Stimulated activated CD4-positive, alpha-beta T cell treated with anti-CD3 and anti-CD28 coated beads, TNF-alpha, amount 100 ng/mL, for 1 hour (primary cell): ENCODE results near the gene TPST1.

ENCODE experiments used
- DNase-seq, 3 donors: peaks; one replicate each; pipeline ENCODE4 v3.0.0-alpha.2; 2020; ENCODE audit warnings: low read depth in 3 of 3, low spot score in 1 of 3

Gene TPST1

GRCh38 chr7:66237906-66238772 is 33.0 kb downstream of the TPST1 start:
- DNase-seq = no peak

- DNase-seq = no peak
These were observed 33.8 kb downstream of the TPST1 start for GRCh38 chr7:66238773-66239466.

- DNase-seq = no peak
These were observed 34.3 kb downstream of the TPST1 start for GRCh38 chr7:66239467-66239856.

- DNase-seq = no peak
These were observed 39.9 kb downstream of the TPST1 start for GRCh38 chr7:66245008-66245407.

- no peak for DNase-seq
These were observed 41.5 kb downstream of the TPST1 start for GRCh38 chr7:66246554-66247171.

GRCh38 chr7:66247380-66248078 is 42.4 kb downstream of the TPST1 start:
- no peak for DNase-seq

- DNase-seq = no peak
These were observed 45.6 kb downstream of the TPST1 start for GRCh38 chr7:66250711-66251110.

GRCh38 chr7:66255534-66256100 is 50.5 kb downstream of the TPST1 start:
- DNase-seq = no peak

GRCh38 chr7:66256281-66256680 is 51.1 kb downstream of the TPST1 start:
- DNase-seq = no peak

- no peak for DNase-seq
These were observed 52.3 kb downstream of the TPST1 start for GRCh38 chr7:66257481-66257880.

- DNase-seq = no peak
These were observed 53.3 kb downstream of the TPST1 start for GRCh38 chr7:66258409-66258808.

- DNase-seq = no peak
These were observed 56.8 kb downstream of the TPST1 start for GRCh38 chr7:66261941-66262340.

GRCh38 chr7:66263936-66264335 is 58.8 kb downstream of the TPST1 start:
- no peak for DNase-seq

GRCh38 chr7:66265566-66265965 is 60.4 kb downstream of the TPST1 start:
- DNase-seq = no peak

GRCh38 chr7:66267249-66267648 is 62.1 kb downstream of the TPST1 start:
- DNase-seq = no peak

GRCh38 chr7:66269978-66270377 is 64.8 kb downstream of the TPST1 start:
- DNase-seq = no peak

GRCh38 chr7:66272321-66272720 is 67.2 kb downstream of the TPST1 start:
- no peak for DNase-seq

- no peak for DNase-seq
These were observed 71.2 kb downstream of the TPST1 start for GRCh38 chr7:66276363-66276762.

- DNase-seq = no peak
These were observed 72.4 kb downstream of the TPST1 start for GRCh38 chr7:66277492-66277891.

- DNase-seq = no peak
These were observed 74.8 kb downstream of the TPST1 start for GRCh38 chr7:66279912-66280311.
